Nephron (organoid): ENCODE results near the gene KITLG.

Source experiments
- H3K27ac Mint-ChIP-seq, 3 experiments: 2 replicates each; pipeline ENCODE4 v1.8.0; 2020; ENCODE audit warnings: mixed read lengths in 3 of 3, mild to moderate bottlenecking in 2 of 3, moderate library complexity in 1 of 3
- H3K27me3 Mint-ChIP-seq: 2 replicates; pipeline ENCODE4 v1.8.0; 2021; ENCODE audit warnings: low read depth, mild to moderate bottlenecking, moderate library complexity, mixed read lengths
- H3K36me3 Mint-ChIP-seq: 2 replicates; pipeline ENCODE4 v1.8.0; 2020; ENCODE audit warnings: low read depth, mixed read lengths
- H3K4me1 Mint-ChIP-seq: 2 replicates; pipeline ENCODE4 v1.8.0; 2020; ENCODE audit warnings: mixed read lengths
- H3K4me3 Mint-ChIP-seq, 3 experiments: 2 replicates each; pipeline ENCODE4 v1.8.0; 2020; ENCODE audit warnings: mild to moderate bottlenecking in 3 of 3, mixed read lengths in 3 of 3, moderate library complexity in 2 of 3
- H3K9me3 Mint-ChIP-seq: 2 replicates; pipeline ENCODE4 v1.8.0; 2020; ENCODE audit warnings: mixed read lengths
- TF ChIP-seq, protein P1 (sequence below), 3 experiments: fragments of 200-600 bp; sonication (generic); IDR thresholded peaks; one replicate each; pipeline ENCODE4 v1.5.0; 2021; ENCODE audit warnings: antibody characterized with exemption in 3 of 3; ENCODE audit not compliant: unreplicated experiment in 3 of 3

The KITLG gene

DNA sequence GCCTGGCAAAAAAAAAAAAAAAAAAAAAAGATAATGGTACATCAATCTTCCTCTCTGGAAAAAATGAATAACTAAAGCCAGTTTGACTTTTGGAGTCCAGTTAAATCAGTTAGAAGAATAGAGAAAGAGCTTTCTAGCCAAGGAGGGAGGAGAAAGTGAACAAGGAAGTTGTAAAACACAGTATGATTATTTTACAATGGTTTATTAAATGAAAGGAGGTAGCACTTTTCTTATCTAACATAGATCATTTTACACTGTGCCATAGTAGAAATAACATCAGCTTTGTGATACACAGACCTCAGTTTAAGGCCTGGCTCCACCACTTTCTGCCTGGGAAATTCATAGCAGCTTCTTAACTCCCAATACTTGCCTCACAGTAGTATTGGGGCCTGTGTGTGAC, 15.4 kb upstream of the KITLG start:
- H3K27me3 Mint-ChIP-seq = peaks cover 3% of the 10 kb centered on the region
- no peak overlapping the region for H3K4me3 Mint-ChIP-seq
- no peaks in the 10 kb centered on the region for H3K4me1 Mint-ChIP-seq
- H3K27ac Mint-ChIP-seq = peak overlapping the region in 1 of 3 experiments; percentile 13
- TF ChIP-seq, protein P1, sequence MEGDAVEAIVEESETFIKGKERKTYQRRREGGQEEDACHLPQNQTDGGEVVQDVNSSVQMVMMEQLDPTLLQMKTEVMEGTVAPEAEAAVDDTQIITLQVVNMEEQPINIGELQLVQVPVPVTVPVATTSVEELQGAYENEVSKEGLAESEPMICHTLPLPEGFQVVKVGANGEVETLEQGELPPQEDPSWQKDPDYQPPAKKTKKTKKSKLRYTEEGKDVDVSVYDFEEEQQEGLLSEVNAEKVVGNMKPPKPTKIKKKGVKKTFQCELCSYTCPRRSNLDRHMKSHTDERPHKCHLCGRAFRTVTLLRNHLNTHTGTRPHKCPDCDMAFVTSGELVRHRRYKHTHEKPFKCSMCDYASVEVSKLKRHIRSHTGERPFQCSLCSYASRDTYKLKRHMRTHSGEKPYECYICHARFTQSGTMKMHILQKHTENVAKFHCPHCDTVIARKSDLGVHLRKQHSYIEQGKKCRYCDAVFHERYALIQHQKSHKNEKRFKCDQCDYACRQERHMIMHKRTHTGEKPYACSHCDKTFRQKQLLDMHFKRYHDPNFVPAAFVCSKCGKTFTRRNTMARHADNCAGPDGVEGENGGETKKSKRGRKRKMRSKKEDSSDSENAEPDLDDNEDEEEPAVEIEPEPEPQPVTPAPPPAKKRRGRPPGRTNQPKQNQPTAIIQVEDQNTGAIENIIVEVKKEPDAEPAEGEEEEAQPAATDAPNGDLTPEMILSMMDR (IDR thresholded peaks at IDR 0.05; ENCODE audit: unreplicated experiment in 3 of 3) = no peak
- H3K9me3 Mint-ChIP-seq = no peaks in the 10 kb centered on the region
- H3K36me3 Mint-ChIP-seq = no peaks in the 10 kb centered on the region

DNA sequence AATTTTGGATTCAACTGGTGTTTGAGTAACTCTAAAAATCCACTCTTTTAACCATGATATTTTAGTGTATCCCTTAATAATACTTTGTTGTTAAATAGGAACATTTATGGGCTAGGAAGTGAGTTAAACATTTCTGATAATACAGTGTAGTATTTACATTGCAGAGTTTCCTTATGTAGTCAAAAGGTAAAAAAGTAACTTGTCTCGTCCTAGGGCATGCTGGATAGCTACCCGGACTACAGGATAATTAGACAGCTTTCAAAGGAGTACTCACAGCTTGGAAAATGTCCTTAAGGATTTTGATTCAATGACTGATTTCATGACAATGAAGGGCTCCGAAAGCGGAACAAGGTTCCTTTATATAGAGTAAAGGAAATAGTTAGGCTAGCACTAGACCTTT, 14.5 kb upstream of the KITLG start:
- Mint-ChIP-seq H3K4me3 (no peak overlapping the region), H3K36me3 (no peaks in the 10 kb centered on the region), H3K4me1 (no peaks in the 10 kb centered on the region), H3K27ac (peak overlapping the region in 2 of 3 experiments; percentile 13 to 48), H3K27me3 (peaks cover 3% of the 10 kb centered on the region), H3K9me3 (no peaks in the 10 kb centered on the region)
- TF ChIP-seq, protein P1 (IDR thresholded peaks at IDR 0.05; ENCODE audit: unreplicated experiment in 3 of 3) = no peak

DNA sequence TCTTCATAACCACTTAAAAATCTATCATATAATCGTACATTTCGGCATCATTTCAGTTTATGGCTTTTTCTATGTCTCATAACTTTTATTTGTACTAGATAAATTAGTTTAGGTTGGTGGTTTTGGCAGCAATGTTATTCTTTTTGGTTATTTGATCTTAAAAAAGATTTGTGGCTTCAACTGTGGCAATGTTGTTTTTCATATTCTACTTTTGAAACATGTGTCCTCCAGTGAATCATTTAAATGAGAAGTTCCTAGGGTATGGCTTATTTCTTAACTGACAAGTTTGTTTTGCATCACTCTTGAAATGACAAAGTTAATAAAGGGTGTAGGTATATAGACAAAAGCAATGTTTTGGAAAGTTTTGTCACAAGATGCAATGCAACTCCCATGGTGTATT, 11.1 kb upstream of the KITLG start:
- peaks cover 7% of the 10 kb centered on the region for H3K9me3 Mint-ChIP-seq
- TF ChIP-seq, protein P1 (IDR thresholded peaks at IDR 0.05; ENCODE audit: unreplicated experiment in 3 of 3) = no peak
- peaks cover 3% of the 10 kb centered on the region for H3K27me3 Mint-ChIP-seq
- peaks cover 6% of the 10 kb centered on the region for H3K36me3 Mint-ChIP-seq
- H3K4me1 Mint-ChIP-seq = no peaks in the 10 kb centered on the region
- no peak overlapping the region for H3K27ac Mint-ChIP-seq
- no peak overlapping the region for H3K4me3 Mint-ChIP-seq

DNA sequence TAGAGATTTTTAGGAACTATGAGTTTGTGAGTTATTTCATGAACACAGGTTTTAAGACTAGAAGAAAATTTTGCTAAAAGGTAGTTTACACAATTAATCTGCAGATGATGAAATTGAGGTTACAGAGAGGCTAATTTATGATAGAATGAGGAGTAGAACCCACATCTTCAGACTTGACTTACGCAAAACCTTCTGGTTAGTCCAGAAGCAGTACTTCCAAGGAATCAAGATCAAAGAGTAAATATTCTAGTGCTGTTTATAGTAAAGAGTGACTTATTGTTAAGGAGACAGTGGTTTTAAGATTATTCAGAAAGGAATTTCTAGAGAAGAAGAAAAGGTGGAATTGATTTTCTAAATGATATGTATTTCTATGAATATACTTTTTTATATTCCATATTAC, 10.6 kb upstream of the KITLG start:
- Mint-ChIP-seq H3K27me3 (peaks cover 3% of the 10 kb centered on the region), H3K4me1 (no peaks in the 10 kb centered on the region), H3K4me3 (no peak overlapping the region), H3K27ac (no peak overlapping the region), H3K9me3 (peaks cover 9% of the 10 kb centered on the region), H3K36me3 (peaks cover 7% of the 10 kb centered on the region)
- TF ChIP-seq, protein P1 (IDR thresholded peaks at IDR 0.05; ENCODE audit: unreplicated experiment in 3 of 3) = no peak

DNA sequence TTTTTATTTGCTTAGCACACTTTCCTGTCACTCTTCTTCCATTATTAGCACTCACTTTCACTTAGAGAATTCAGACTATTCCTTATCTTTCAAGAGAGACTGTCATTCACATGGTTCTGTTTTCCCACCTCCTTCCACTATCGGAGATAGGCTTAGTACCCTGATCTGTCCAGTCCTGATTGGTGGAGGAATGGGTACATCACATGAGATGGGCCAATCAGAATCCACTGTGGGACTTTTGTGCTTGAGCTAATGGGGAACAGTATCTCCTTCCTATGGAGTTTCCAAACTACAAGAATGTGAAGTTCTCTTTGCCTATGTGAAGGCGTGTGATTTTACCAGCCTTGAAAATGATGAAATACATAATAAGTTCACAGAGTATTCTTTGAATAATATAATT, 4.8 kb upstream of the KITLG start:
- peaks cover 37% of the 10 kb centered on the region for H3K27me3 Mint-ChIP-seq
- H3K4me1 Mint-ChIP-seq = peaks cover under 1% of the 10 kb centered on the region
- peaks cover 12% of the 10 kb centered on the region for H3K36me3 Mint-ChIP-seq
- peaks cover 13% of the 10 kb centered on the region for H3K9me3 Mint-ChIP-seq
- TF ChIP-seq, protein P1 (IDR thresholded peaks at IDR 0.05; ENCODE audit: unreplicated experiment in 3 of 3) = no peak
- H3K27ac Mint-ChIP-seq = no peak overlapping the region
- no peak overlapping the region for H3K4me3 Mint-ChIP-seq

DNA sequence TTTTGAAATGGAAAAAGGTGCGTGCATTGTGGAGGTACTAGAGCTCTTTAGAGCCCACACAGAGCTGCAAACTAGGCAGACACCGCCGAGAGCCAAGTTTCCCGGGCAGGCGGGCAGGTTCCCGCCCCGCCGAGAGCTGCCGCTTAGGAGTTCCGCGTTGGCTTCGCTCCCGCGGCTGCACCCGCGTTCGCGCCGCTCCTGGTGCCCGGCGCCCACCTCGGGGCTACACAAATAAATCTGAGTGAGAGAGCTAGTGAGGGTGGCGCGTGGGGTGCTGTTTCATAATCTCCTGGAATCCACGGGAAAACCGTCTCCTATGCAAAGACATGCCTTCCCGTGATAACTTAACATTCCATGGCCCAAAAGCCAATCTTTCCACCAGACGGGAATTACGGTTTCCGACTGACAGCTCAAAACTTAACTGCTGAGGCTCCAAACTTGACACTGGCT, 645 bp downstream of the KITLG start:
- peak overlapping the region; percentile 88 to 93 (median 91) for H3K4me3 Mint-ChIP-seq
- no peaks in the 10 kb centered on the region for H3K9me3 Mint-ChIP-seq

More for the DNA sequence above, 645 bp downstream of the KITLG start:
- Mint-ChIP-seq H3K36me3 (no peaks in the 10 kb centered on the region), H3K27me3 (peaks cover 82% of the 10 kb centered on the region), H3K27ac (peak overlapping the region; percentile 53 to 86 (median 81)), H3K4me1 (peaks cover 22% of the 10 kb centered on the region)
- TF ChIP-seq, protein P1 (IDR thresholded peaks at IDR 0.05; ENCODE audit: unreplicated experiment in 3 of 3) = no peak
